Colonic mucosa (tissue), 4 donors: ENCODE measurements around the gene DNAH3. TPM values are rescaled to one million over a fixed set of nuclear protein-coding genes. Genes with fewer than 3 reads are reported as not detected.

Experiments
- DNase-seq: peaks from one replicate; pipeline ENCODE4 v3.0.0-alpha.2; 2020
- H3K27ac ChIP-seq: fragments of 200-600 bp; one replicate; pipeline ENCODE4 v1.8.0; 2021
- H3K27me3 ChIP-seq: fragments of 200-600 bp; one replicate; pipeline ENCODE4 v1.8.0; 2021
- H3K36me3 ChIP-seq: fragments of 200-600 bp; one replicate; pipeline ENCODE4 v1.8.0; 2021
- H3K4me1 ChIP-seq: fragments of 200-600 bp; one replicate; pipeline ENCODE4 v1.8.0; 2021; ENCODE audit warnings: mild to moderate bottlenecking
- H3K4me3 ChIP-seq: fragments of 200-600 bp; one replicate; pipeline ENCODE4 v1.8.0; 2021
- H3K9ac ChIP-seq, 2 donors: one replicate each; pipeline ENCODE4 v1.7.0; 2013; ENCODE audit warnings: control low read depth in 2 of 2, low read depth in 2 of 2, low read length in 2 of 2
- H3K9me3 ChIP-seq: fragments of 200-600 bp; one replicate; pipeline ENCODE4 v1.8.0; 2021
- CTCF ChIP-seq: fragments of 200-600 bp; IDR thresholded peaks from one replicate; pipeline ENCODE4 v1.8.0; 2022; ENCODE audit warnings: antibody characterized with exemption, mild to moderate bottlenecking
- intact Hi-C: fragments of 100-400 bp; cut with DNase I; formaldehyde crosslinking; loops from one replicate; pipeline ENCODE4 v1.14.1; 2022
- total RNA-seq, 2 donors: library from RNA; stranded (reverse); fragmentation: NEBNext Ultra II Directional in 1 of 2; extraction: Animal tissue kit (Norgen Biotek cat#: 25700) in 1 of 2; gene quantifications; one replicate each; pipeline ENCODE4 v1.2.1, GENCODE V29; 2021
- donor health status: healthy.
- donor health status: DM: no; HTN: no; CAD: no.
- donor health status: DM: no; HTN: no; CAD: no.

Gene DNAH3
- total RNA-seq, 2 donors from 2014 or later = 4.2 to 5.1 TPM

GRCh38 chr16:21088646-21089538, 61.8 kb downstream of the DNAH3 start:
- DNase-seq = no peak
- Histone ChIP-seq H3K36me3 (no peaks in the 10 kb centered on the region), H3K4me1 (no peaks in the 10 kb centered on the region), H3K4me3 (no peak overlapping the region), H3K9ac (no peak overlapping the region), H3K27ac (no peak overlapping the region), H3K9me3 (no peaks in the 10 kb centered on the region), H3K27me3 (no peaks in the 10 kb centered on the region)
- no peak for TF ChIP-seq CTCF
- intact Hi-C loops = no loop called here

- no peaks in the 10 kb centered on the region for H3K4me1 ChIP-seq
- TF ChIP-seq CTCF = no peak
- H3K27me3 ChIP-seq = no peaks in the 10 kb centered on the region
- no peak overlapping the region for H3K4me3 ChIP-seq
- H3K9ac ChIP-seq = no peak overlapping the region
- DNase-seq = no peak
- H3K36me3 ChIP-seq = no peaks in the 10 kb centered on the region
- intact Hi-C loops = no loop called here
- no peaks in the 10 kb centered on the region for H3K9me3 ChIP-seq
- H3K27ac ChIP-seq = no peak overlapping the region
Measured at GRCh38 chr16:21088143-21088542, 62.5 kb downstream of the DNAH3 start.

DNA sequence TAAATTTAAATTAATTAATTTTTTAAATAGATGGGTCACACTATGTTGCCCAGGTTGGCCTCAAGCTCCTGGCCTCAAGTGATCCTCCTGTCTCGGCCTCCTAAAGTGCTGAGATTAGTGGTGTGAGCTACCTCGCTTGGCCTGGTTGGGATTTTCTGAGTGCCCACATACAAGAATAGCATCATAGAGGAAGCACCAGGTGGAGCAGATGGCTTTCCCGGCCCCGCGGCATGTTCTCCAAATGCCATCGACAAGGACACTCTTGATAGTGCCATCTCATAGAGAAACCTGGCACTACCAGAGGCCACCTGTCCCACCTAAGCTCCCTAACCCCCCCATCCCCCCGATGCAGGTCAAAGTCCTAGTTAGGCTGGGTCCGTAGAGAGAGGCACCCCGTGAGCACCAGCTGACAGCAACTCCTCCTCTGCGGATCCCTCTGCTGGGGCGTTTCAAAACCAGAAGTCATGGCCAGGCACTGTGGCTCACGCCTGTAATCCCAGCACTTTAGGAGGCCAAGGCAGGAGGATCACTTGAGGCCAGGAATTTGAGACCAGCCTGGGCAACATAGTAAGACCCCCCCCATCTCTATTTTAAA, 65.9 kb downstream of the DNAH3 start:
- Histone ChIP-seq H3K9me3 (no peaks in the 10 kb centered on the region), H3K9ac (no peak overlapping the region), H3K4me1 (no peaks in the 10 kb centered on the region), H3K36me3 (no peaks in the 10 kb centered on the region), H3K4me3 (no peak overlapping the region), H3K27me3 (no peaks in the 10 kb centered on the region), H3K27ac (no peak overlapping the region)
- no peak for DNase-seq
- intact Hi-C loops = no loop called here
- no peak for TF ChIP-seq CTCF

DNA sequence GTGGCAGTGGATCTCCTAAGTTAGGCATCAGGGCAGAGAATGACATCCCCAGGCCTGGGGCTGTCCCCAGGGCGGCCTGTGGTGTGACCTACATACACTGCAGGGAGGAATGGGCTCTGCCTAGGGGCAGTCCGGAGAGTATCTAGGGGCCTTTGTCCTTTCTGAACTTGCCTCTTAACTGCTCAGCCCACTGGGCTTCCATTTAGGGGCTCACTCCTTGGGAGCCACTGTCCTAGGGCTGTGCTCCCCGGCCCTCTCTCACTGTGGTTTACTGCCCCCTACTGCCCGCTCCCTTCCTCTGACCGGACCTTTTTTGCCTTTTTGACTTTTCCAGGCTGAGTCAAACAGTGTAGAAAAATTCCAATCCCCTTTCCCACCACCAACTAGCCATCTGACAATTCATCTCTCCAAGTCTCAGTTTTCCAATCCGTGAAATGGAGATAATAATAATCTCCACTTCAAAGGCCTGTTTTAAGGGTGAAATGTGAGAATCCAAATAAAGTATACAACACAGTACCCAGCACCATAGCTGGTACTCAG, 66.8 kb downstream of the DNAH3 start:
- intact Hi-C loops = loop anchor here (2.0 kb wide), 1 partner anchor 233 kb away; no protein-coding TSS in a partner anchor
- no peak overlapping the region for H3K4me3 ChIP-seq

More for the DNA sequence above, 66.8 kb downstream of the DNAH3 start:
- Histone ChIP-seq H3K9ac (no peak overlapping the region), H3K4me1 (no peaks in the 10 kb centered on the region), H3K9me3 (no peaks in the 10 kb centered on the region), H3K27ac (no peak overlapping the region), H3K36me3 (no peaks in the 10 kb centered on the region), H3K27me3 (no peaks in the 10 kb centered on the region)
- DNase-seq = peak; percentile 71
- TF ChIP-seq CTCF = peak; percentile 57
